Retinal pigment epithelial cell (primary cell): Measurements from ENCODE around the gene PHLDB2.

Source experiments
- DNase-seq: peaks from one replicate; pipeline ENCODE4 v3.0.0-alpha.2; 2010; ENCODE audit warnings: low read depth
- H3K4me3 ChIP-seq: 2 replicates; pipeline ENCODE4 v1.5.1; 2011; ENCODE audit warnings: mild to moderate bottlenecking, low read length, control low read depth, moderate library complexity
- TF ChIP-seq, protein P1 (sequence below): conservative IDR thresholded peaks from 2 replicates; pipeline ENCODE4 v1.5.1; 2011; ENCODE audit warnings: low read depth, low read length, control low read depth, inconsistent platforms

The PHLDB2 gene

DNA sequence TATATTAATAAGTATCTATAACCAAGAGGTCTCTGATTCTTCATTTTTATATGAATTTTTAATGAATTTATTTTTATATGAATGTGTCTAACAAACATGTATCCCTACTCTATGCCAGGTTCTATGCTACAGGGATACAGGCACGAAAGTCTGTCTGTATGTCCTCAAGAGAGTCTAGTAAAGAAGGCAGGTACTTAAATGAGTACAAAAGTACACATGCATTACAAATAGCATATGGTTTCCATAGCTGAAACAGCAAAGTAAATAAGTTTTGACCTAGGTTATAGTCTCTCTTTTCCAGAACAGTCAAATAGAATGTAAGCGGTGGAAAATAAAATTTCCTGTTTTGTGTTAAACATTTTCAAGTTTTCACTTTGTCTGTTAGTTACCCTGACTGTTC, 106.4 kb downstream of the PHLDB2 start:
- no peak for DNase-seq
- TF ChIP-seq, protein P1, sequence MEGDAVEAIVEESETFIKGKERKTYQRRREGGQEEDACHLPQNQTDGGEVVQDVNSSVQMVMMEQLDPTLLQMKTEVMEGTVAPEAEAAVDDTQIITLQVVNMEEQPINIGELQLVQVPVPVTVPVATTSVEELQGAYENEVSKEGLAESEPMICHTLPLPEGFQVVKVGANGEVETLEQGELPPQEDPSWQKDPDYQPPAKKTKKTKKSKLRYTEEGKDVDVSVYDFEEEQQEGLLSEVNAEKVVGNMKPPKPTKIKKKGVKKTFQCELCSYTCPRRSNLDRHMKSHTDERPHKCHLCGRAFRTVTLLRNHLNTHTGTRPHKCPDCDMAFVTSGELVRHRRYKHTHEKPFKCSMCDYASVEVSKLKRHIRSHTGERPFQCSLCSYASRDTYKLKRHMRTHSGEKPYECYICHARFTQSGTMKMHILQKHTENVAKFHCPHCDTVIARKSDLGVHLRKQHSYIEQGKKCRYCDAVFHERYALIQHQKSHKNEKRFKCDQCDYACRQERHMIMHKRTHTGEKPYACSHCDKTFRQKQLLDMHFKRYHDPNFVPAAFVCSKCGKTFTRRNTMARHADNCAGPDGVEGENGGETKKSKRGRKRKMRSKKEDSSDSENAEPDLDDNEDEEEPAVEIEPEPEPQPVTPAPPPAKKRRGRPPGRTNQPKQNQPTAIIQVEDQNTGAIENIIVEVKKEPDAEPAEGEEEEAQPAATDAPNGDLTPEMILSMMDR = no peak
- no peak overlapping the region for H3K4me3 ChIP-seq

GRCh38 chr3:111967068-111967467, 108.0 kb downstream of the PHLDB2 start:
- TF ChIP-seq, protein P1 = no peak
- no peak for DNase-seq
- H3K4me3 ChIP-seq = no peak overlapping the region

DNA sequence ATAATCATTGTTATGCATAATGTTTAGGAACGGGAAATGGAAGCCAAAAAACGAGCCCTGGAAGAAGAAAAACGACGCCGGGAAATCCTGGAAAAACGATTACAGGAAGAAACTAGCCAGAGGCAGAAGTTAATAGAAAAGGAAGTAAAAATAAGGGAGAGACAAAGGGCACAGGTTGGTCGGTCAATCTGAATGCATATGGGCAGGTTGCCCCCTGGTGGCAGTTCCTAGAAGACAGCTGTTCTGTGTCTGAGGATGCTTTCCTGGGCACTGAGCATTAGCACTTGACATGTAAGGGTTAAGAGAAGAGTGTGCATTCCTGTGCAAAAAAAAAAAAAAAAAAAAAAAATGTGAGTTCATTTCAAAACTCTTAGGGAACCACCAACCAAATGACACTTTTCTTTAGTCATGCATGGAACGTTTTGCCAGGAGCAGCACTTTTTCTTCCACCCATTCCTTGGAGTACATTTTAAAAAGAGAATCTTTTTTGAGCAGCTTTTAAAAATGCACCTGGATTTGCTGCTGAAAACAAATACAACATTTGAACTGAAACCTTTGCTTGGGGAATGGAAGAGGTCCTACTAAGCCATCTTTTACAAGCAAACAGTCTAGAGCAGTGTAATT, 108.7 kb downstream of the PHLDB2 start:
- DNase-seq = peak; percentile 43
- no peak overlapping the region for H3K4me3 ChIP-seq
- TF ChIP-seq, protein P1 = peak; percentile 91

- H3K4me3 ChIP-seq = no peak overlapping the region
- TF ChIP-seq, protein P1 = no peak
- DNase-seq = no peak
Measured at GRCh38 chr3:111968319-111969054, 109.4 kb downstream of the PHLDB2 start.

DNA sequence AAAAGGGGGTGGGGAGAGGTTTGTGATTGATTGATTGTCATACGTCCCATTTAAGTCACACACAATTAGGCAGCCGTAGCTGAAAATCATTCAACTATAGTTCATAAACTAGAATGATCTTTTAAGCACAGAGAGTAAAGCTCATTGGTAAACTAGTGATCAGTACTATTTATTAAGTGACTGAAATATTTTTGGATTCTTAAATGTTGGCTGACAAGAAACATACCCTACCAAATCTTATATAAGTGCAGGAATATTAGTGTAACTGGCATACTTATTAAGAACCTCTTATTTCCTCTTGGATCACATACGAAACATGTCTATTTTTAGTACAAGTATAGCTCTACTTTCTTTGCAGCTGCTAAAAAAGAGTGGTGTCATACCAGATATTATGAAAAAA, 111.3 kb downstream of the PHLDB2 start:
- TF ChIP-seq, protein P1 = no peak
- no peak for DNase-seq

DNA sequence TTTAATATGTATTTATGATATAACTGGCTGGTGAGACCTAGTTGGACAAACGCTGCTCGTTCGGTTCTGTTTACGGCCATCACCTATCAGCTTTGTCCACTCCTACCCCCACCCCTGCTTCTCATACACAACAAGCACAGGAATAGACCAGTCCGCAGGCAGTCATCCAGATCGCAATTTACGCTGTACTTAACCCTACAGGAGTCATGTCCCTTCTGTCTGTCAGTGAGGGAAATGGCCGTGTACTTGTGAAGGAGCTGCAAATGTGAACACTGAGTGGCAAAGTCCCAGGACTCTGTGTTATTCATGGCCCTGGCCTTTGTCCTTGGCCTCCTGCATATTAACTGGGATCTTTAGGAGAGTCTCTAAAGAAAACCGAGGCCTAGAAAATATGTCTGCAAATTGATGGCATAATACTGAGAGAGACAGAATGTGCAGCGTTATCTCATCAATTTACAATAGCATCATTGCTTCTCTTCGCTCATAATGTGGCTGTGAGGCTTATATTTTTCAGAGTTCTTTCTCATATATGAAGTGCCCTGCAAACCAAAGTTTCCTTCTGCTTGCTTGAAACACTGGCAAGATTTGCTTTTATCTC, 112.6 kb downstream of the PHLDB2 start:
- H3K4me3 ChIP-seq = no peak overlapping the region
- TF ChIP-seq, protein P1 = no peak
- no peak for DNase-seq

More for the DNA sequence above, 111.3 kb downstream of the PHLDB2 start:
- no peak overlapping the region for H3K4me3 ChIP-seq
